Measurements from ENCODE around the gene MYO15B. TPM values are rescaled to one million over a fixed set of nuclear protein-coding genes. Genes with fewer than 3 reads are reported as not detected.

The MYO15B gene
- total RNA-seq, 1 donor = 1.4 TPM

DNA sequence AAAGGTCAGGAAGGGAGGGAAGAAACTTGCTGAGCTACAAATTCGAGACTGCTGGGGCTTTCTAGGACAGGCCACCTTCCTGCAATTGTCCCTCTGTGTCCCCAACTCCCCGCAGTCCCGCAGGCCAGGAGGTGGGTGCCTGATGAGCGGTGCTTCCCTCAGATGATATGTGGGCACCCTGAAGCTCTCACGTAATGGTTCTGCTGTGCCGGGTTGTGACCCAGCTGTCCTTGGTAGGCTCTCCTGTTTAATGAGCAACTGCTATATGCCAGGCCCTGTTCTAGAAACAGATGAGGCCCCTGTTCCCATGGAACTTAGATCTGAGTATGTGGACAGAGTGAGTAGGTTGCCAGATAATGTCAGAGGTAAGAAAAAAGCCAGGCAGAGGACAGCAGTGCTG, 22.0 kb upstream of the MYO15B start:
- DNase-seq (ENCODE audit: low read depth) = no peak
- no peak overlapping the region for H3K4me3 ChIP-seq (ENCODE audit: low read depth, low read length)
- TF ChIP-seq, protein P1, sequence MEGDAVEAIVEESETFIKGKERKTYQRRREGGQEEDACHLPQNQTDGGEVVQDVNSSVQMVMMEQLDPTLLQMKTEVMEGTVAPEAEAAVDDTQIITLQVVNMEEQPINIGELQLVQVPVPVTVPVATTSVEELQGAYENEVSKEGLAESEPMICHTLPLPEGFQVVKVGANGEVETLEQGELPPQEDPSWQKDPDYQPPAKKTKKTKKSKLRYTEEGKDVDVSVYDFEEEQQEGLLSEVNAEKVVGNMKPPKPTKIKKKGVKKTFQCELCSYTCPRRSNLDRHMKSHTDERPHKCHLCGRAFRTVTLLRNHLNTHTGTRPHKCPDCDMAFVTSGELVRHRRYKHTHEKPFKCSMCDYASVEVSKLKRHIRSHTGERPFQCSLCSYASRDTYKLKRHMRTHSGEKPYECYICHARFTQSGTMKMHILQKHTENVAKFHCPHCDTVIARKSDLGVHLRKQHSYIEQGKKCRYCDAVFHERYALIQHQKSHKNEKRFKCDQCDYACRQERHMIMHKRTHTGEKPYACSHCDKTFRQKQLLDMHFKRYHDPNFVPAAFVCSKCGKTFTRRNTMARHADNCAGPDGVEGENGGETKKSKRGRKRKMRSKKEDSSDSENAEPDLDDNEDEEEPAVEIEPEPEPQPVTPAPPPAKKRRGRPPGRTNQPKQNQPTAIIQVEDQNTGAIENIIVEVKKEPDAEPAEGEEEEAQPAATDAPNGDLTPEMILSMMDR (IDR thresholded peaks at IDR 0.05; ENCODE audit: insufficient read depth, low read length) = no peak

DNA sequence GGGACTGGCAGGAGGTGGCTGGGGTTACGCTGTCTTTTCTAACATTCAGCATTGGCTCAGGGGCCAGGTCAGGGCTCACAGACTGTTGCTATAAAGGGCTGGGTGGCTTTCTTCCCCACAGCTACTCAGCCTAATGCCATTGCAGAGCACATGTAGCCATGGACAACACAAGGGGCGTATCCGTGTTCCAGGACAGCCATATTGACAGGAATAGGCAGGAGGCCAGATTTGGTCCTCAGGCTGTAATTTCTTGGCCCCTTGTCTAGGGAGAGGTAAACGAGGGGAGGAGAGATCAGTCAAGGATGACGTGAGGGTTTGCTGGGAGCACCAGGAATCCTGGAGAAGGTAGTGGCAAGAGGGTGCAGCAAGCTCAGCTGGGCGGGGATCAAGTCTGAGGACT, 21.2 kb upstream of the MYO15B start:
- H3K4me3 ChIP-seq (ENCODE audit: low read depth, low read length) = no peak overlapping the region
- TF ChIP-seq, protein P1 (IDR thresholded peaks at IDR 0.05; ENCODE audit: insufficient read depth, low read length) = no peak
- DNase-seq (ENCODE audit: low read depth) = no peak

DNA sequence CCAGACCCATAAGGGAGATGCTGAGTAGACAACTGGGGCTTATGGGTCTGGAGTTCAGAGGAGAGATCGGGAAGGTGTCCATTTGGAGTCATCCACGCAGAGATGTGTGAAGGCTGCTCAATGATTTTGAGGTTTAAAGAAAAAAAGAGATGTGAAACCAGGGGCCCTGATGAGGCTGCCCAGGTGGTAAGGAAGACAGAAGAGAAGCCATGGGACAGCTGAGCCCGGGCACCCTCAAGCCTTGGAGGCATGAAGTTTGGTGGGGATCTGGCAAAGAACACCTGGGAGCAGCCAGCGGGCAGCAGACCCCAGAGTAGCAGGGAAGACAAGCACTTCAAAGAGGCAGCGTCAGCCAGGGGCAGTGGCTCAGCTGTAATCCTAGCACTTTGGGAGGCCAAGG, 20.8 kb upstream of the MYO15B start:
- DNase-seq (ENCODE audit: low read depth) = no peak
- TF ChIP-seq, protein P1 (IDR thresholded peaks at IDR 0.05; ENCODE audit: insufficient read depth, low read length) = no peak
- no peak overlapping the region for H3K4me3 ChIP-seq (ENCODE audit: low read depth, low read length)

DNA sequence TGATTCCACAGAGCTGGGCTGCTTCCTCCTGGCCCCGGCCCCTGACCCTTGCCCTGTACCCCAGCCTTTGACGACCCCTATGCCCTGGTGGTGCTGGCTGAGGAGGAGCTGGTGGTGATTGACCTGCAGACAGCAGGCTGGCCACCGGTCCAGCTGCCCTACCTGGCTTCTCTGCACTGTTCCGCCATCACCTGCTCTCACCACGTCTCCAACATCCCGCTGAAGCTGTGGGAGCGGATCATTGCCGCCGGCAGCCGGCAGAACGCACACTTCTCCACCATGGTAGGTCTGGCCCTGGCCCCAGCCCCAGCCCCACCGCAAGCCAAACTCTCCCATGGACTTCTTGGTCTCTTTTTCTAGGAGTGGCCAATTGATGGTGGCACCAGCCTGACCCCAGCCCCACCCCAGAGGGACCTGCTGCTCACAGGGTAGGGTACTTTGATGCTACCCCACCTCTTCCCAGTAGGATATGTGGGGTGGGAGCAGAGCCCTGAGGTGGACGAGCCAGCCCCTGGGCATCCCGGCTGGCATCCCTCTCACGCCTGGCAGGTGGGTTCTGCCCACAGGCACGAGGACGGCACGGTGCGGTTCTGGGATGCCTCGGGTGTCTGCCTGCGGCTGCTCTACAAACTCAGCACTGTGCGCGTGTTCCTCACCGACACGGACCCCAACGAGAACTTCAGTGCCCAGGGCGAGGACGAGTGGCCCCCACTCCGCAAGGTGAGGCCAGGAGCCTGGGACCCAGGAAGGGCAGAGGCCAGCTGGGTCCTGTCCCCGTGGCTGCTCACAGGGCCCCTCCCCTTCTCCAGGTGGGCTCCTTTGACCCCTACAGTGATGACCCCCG, 19.0 kb upstream of the MYO15B start:
- no peak overlapping the region for H3K4me3 ChIP-seq (ENCODE audit: low read depth, low read length)
- TF ChIP-seq, protein P1 (IDR thresholded peaks at IDR 0.05; ENCODE audit: insufficient read depth, low read length) = no peak
- no peak for DNase-seq (ENCODE audit: low read depth)

DNA sequence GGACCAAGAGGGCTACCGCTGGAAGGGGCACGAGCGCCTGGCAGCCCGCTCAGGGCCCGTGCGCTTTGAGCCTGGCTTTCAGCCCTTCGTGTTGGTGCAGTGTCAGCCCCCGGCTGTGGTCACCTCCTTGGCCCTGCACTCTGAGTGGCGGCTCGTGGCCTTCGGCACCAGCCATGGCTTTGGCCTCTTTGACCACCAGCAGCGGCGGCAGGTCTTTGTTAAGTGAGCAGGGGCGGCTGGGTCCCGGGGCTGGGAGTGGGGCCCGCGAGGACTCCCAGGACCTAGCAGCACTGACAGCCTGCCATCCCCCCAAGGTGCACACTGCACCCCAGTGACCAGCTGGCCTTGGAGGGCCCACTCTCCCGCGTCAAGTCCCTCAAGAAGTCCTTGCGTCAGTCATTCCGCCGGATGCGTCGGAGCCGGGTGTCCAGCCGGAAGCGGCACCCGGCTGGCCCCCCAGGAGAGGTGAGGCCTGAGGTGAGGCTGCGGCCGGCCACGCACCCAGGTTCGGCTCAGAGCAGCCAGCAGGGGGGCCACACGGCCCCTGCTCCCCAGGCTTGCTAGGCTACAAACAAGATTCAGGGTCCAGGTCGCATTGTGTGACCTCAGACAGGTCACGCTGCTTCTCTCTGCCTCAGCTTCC, 17.4 kb upstream of the MYO15B start:
- DNase-seq (ENCODE audit: low read depth) = no peak

DNA sequence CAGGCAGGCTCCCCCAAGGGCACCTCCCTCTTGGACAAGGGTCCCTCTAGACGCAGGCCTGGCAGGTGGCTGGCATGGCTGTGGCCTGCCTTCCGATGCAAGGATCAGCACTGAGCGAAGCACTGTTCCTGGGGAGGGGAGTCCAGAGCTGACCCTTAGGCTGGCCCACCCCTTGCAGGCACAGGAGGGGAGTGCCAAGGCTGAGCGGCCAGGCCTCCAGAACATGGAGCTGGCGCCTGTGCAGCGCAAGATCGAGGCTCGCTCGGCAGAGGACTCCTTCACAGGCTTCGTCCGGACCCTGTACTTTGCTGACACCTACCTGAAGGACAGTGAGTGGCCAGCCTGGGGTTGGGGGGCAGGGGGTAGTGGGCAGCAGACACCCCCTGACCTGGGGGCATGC, 16.8 kb upstream of the MYO15B start:
- no peak for DNase-seq (ENCODE audit: low read depth)
- TF ChIP-seq, protein P1 (IDR thresholded peaks at IDR 0.05; ENCODE audit: insufficient read depth, low read length) = no peak

More for the DNA sequence above, 17.4 kb upstream of the MYO15B start:
- TF ChIP-seq, protein P1 (IDR thresholded peaks at IDR 0.05; ENCODE audit: insufficient read depth, low read length) = no peak
- H3K4me3 ChIP-seq (ENCODE audit: low read depth, low read length) = no peak overlapping the region

More for the DNA sequence above, 16.8 kb upstream of the MYO15B start:
- no peak overlapping the region for H3K4me3 ChIP-seq (ENCODE audit: low read depth, low read length)
